Epithelial cell of proximal tubule (primary cell): ENCODE results near the gene HLCS. TPM values are rescaled to one million over a fixed set of nuclear protein-coding genes. Genes with fewer than 3 reads are reported as not detected.

Experiments used
- DNase-seq: peaks from one replicate; pipeline ENCODE4 v3.0.0-alpha.2; 2011; ENCODE audit warnings: low read depth
- H3K4me3 ChIP-seq: 2 replicates; pipeline ENCODE4 v1.5.1; 2011; ENCODE audit warnings: low read depth, mild to moderate bottlenecking, low read length
- total RNA-seq: library from RNA; depleted of rRNA; stranded (reverse); fragments of >200 nt; gene quantifications from 2 replicates; pipeline ENCODE4 v1.2.3, GENCODE V29; 2015
- TF ChIP-seq, protein P1 (sequence below): conservative IDR thresholded peaks from 2 replicates; pipeline ENCODE4 v1.5.1; 2012; ENCODE audit warnings: low read depth, mild to moderate bottlenecking, low read length

The HLCS gene
- total RNA-seq, 1 donor from 2014 or later: 21.0 TPM

DNA sequence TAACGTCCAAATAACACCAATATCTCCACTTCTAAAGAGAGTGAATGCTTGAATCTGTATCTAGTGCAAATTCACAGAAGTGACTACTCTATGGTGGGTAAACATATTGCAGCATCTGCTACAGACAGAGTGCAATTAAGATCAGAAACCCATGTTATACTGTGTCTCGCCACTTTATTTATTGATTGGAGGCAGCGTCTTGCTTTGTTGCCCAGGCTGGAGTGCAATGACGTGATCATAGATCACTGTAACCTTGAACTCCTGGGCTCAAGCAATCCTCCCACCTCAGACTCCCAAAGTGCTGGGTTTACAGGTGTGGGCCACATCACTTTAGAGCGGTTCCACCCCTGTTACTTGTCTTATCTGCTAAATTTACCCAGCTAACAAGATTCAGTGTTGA is 57.0 kb downstream of the HLCS start:
- TF ChIP-seq, protein P1, sequence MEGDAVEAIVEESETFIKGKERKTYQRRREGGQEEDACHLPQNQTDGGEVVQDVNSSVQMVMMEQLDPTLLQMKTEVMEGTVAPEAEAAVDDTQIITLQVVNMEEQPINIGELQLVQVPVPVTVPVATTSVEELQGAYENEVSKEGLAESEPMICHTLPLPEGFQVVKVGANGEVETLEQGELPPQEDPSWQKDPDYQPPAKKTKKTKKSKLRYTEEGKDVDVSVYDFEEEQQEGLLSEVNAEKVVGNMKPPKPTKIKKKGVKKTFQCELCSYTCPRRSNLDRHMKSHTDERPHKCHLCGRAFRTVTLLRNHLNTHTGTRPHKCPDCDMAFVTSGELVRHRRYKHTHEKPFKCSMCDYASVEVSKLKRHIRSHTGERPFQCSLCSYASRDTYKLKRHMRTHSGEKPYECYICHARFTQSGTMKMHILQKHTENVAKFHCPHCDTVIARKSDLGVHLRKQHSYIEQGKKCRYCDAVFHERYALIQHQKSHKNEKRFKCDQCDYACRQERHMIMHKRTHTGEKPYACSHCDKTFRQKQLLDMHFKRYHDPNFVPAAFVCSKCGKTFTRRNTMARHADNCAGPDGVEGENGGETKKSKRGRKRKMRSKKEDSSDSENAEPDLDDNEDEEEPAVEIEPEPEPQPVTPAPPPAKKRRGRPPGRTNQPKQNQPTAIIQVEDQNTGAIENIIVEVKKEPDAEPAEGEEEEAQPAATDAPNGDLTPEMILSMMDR: no peak
- no peak for DNase-seq
- H3K4me3 ChIP-seq: no peak overlapping the region

DNA sequence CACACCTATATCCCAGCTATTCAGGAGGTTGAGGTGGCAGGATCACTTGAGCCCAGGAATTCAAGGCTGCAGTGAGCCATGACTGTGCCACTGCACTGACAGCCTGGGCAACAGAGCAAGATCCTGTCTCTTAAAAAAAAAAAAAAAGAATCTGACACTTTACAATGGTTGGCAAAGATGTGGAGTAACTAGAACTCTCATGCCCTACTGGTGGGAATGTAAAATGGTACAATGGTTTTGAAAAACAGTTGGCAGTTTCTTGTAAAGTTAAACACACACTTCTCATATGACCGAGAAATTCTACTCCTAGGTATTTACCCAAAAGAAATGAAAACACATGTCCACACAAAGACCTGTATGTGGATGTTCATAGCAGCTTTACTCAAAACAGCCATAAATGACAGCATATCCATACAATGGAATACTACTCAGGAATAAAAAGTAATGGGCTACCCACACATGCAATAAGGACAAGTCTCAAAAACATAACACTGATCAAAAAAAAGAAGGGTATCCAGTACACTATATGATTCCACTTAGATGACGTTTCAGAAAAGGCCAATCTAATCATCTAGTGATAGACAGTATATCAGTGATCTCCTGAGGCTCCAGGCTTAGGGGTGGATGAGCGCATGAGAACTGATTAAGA is 58.1 kb downstream of the HLCS start:
- no peak for DNase-seq
- TF ChIP-seq, protein P1: peak; percentile 37

DNA sequence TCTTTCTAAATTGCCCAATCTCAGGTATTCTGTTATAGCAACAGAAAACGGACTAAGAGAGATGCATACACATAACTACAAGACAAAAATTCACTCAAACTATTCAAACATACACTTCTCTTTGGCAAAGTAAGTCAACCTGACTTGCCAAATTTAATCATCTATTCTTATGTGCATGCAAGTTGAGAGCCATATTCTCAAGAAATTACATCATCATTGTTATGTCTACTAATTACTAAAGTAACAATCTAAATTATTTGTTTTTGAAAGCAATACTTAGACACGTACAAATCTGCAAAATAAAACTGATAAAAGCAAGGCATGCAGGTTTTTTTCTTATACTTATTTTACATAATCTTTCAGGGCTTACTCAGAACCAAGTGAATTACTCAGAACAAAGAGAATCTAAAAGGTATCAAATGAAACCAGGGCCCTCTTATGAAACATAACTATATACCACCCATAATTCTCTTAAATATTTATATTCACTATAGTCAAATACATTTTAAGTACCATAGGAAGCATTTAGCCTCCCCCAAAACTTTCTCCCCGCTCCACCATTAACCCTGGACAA is 62.3 kb downstream of the HLCS start:
- DNase-seq: no peak
- H3K4me3 ChIP-seq: no peak overlapping the region
- TF ChIP-seq, protein P1: no peak

More for the DNA sequence above, 58.1 kb downstream of the HLCS start:
- H3K4me3 ChIP-seq: no peak overlapping the region

DNA sequence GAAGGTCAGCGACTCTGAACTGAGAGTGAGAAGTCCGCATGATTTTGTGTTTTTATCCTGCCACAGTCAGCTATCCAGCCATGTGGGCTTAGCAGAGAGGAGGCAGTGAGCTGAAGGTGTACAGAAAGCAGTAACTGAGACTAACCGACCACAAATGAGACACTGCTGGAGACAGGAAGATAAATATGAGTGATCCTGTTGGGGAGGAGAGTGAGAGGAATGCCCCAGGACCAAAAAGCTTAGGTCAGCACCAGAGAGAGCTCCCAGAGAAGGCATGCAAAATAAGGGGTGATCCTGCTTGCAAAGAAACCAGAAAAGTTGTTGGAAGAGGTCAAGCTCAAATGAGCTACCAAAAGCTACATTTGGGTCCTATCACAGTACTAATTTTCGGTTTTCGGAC is 63.7 kb downstream of the HLCS start:
- H3K4me3 ChIP-seq: no peak overlapping the region
- DNase-seq: no peak
- TF ChIP-seq, protein P1: no peak

DNA sequence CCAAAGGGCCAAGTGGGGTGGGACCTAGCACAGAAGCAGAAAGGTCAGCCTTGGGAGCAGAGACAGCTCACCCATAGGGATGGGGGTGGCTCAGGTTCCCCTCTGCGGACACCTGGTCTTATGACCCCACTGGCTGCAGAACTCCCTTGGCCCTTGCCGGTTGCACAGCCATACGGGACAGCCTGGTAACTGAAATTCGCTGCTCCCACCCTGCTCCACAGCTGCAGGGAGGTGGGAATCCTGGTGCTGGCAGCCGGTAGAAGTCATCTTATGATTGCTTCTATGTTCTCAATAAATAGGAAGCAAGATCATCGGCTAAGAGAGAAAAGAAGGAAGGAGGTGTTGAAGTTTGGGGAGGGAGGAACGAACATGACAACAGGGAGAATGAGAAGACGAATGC is 64.1 kb downstream of the HLCS start:
- H3K4me3 ChIP-seq: no peak overlapping the region
- TF ChIP-seq, protein P1: no peak
- DNase-seq: no peak

DNA sequence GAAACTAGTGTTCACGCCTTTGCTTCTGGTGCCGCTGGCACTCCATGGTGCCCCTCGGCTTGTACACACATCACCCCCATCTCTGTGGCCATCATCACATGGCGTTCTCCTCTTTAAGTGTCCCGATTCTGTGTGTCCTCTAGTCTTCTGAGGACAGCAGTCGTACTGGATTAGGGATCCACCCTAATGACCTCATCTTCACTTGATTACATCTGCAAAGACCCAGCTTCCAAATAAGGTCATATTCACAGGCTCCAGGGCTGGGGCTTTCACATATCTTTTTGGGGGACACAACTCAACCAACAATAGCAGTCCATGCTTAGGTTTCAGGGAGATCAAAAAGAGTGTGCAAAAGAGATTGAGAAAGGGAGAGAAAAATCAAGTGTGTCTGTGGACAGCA is 64.9 kb downstream of the HLCS start:
- TF ChIP-seq, protein P1: no peak
- no peak overlapping the region for H3K4me3 ChIP-seq
- DNase-seq: no peak

DNA sequence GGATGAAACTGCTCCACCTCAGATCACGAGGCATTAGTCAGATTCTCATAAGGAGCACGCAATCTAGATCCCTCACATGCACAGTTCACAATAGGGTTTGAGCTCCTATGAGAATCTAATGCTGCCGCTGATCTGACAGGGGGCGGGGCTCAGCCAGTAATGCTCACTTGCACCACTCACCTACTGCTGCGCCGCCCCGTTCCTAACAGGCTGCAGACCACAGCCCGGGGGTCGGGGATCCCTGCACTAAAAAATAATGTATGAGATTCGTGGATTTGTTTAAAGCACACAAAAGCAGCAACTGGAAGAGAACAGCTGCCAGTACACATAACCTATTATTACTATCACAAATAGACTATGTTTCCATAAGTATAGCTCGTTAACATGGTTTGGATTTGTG is 72.9 kb downstream of the HLCS start:
- TF ChIP-seq, protein P1: no peak
- DNase-seq: no peak
- H3K4me3 ChIP-seq: no peak overlapping the region
